ENCODE data around the gene DNAJC16.

DNAJC16 gene

DNA sequence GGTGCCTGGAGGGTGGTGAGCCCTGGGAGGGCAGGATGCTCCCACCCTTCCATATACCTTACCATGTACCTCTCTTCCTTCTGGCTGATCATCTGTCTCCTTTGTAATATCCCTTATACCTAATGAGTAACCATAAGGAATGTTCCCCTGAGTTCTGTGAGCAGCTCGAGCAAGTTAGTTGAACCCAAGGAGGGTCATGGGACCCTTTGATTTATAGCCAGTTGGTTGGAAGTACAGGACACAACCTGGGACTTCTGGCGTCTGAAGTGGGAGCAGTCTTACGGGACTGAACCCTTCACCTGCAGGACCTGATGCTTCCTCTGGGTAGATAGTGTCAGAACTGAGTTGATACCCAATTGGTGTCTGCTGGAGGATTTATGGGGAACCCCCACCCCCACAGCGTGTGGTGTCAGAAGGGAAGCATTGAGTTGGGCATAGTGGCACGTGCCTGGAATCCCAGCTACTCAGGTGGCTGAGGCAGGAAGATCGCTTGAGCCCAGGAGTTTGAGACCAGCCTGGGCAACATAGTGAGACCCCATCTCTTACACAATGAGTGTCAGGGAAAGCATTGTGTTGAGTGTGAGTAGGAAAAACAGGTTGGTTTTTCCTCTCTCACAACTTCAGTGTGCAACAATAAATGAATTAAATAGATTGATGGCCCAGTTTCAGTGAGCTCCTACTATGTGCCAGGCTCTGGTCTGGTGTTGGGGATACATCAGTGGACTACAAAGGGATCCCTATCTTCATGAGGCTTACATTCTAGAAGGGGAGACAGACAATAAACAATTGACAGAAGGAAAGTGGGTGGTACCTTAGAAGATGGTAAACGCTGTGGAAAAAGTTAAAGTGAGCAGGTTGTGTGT, 16.0 kb downstream of the DNAJC16 start:
- no peak for DNase-seq

GRCh38 chr1:15543251-15543588, 16.6 kb downstream of the DNAJC16 start:
- DNase-seq = no peak

DNA sequence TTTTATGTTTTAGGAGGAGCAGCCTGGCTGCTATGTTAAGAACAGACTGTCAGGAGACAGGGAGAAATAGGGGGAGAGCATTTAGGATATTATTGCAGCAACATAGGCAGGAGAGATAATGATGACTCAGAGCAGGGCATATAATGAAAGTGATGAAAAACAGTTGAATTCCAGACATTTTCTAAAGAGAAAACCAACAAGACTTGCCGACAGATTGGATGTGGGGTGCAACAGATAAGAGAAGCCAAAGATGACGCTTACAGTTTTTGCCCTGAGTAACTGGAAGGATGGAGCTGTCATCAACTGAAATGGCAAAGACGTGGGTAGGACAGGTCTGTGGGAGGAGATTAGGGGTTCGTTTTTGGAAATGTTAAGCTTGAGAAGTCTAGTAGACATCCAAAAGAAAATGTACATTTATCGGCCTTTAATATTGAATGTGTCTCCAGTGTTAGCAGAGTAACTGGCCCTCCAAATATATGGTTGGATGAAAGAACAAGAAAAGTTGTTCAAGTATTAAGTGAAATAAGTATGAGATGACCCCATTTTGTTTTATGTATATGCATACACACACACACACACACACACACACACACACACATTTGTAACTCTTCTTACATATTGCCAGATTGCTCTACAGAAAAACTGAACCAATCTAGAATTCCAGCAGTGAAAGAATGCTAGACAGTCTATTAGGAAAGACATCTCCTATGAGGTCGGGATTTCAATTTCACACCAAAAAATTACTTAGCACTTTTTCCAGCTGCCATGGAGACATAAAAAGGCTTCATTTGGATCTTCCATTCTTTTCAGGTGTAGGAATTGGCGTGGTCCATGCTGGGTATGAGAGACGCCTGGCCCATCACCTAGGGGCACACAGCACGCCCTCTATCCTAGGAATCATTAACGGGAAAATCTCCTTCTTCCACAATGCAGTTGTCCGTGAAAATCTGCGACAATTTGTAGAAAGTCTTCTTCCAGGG, 17.2 kb downstream of the DNAJC16 start:
- DNase-seq = no peak

- no peak for DNase-seq
Observed at GRCh38 chr1:15546641-15547040, 20.0 kb downstream of the DNAJC16 start.

DNA sequence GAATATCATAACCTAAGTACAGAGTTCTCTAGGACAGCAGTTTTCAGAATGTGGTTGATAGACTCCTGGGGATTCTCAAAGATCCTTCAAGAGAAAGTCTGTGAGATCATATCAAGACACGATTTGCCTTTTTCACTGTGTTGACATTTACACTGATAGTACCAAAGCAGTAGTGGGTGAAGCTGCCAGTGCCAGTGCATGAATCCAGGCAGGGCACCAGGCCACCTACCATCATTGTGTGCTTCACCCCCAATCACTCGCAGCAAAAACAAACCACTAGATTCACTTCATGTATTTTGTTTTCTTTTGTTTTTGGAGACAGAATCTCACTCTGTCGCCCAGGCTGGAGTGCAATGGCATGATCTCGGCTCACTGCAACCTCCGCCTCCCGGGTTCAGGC, 23.9 kb downstream of the DNAJC16 start:
- DNase-seq = no peak

DNA sequence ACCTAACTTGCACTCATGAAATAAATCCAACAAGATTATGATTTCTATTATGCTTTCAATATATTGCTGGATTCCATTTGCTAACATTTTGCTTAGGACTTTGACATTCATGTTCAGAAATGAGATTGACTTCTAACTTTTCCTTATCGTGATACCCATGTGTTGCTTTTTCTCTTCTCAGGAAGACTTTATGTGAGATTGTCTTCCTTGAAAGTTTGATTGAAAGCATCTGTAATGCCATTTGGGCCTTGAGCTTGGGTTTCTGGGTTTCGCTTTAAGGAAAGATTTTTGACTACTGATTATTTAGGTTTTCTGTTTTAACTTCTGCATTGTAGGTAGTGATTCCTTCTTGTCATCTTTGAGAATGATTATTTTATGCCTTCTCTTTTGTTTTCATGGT, 30.4 kb downstream of the DNAJC16 start:
- no peak for DNase-seq

- no peak for DNase-seq
Observed at GRCh38 chr1:15557594-15557993, 30.9 kb downstream of the DNAJC16 start.

DNA sequence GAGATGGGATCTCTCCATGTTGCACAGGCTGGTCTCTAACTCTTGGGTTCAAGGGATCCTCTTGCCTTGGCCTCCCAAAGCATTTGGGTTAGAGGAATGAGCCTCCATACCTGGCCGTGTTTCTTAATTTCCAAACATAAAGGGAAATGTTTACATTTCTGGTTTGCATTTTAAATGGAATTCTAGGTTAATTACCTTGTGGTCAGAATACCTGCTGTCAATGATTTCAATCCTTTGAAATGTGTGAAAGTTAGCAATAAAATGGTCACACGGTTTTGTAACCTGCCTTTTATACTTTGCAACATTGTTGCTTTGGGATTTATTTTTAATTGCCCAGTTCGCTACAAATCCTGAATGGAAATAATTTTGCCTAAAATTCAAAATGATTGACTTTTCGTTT, 31.9 kb downstream of the DNAJC16 start:
- DNase-seq = no peak

DNA sequence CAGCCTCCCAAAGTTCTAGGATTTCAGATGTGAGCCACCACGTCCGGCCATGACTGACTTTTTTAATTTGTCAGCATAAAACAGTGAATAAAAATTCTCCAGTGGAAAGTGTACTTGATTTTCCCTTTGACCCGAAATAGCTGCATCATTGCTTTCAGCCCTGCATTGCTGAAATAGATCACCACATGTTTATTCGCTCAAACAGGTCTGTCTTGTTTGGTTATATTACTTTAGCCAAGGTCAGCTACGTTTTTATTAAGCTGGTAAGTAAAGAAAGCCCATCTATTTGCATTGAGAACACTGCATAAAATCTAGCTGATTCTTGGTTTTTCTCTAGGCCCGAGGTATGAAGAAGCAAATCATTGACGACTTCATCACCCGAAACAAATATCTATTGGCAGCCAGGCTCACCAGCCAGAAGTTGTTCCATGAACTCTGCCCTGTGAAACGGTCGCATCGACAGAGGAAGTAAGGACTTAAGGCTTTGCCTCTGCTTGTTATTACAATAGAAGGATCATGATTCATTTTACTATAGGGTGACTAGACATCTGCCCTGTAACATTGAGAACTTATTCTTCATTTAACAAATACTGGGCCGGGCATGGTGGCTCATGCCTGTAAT, 32.7 kb downstream of the DNAJC16 start:
- DNase-seq = no peak

- no peak for DNase-seq
Observed at GRCh38 chr1:15568387-15569073, 41.9 kb downstream of the DNAJC16 start.

DNA sequence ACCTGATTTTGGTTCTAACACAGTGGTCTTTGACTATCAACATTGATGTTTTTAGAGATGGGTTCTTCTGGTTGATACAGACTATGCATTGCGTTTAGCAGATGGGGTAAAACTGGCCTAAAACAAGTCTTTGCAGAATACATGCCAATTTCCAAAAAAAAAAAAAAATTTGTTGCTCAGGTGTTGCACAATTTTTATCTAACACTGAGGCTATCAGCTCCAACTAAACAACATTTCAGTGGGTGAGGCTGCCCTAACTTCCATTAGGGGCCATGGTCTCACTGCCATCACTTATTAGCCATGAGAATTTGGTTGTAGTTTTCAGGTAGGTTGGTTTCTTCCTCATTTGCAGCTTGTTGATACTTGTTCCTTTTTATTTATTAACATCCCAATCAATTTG, 44.2 kb downstream of the DNAJC16 start:
- no peak for DNase-seq

DNA sequence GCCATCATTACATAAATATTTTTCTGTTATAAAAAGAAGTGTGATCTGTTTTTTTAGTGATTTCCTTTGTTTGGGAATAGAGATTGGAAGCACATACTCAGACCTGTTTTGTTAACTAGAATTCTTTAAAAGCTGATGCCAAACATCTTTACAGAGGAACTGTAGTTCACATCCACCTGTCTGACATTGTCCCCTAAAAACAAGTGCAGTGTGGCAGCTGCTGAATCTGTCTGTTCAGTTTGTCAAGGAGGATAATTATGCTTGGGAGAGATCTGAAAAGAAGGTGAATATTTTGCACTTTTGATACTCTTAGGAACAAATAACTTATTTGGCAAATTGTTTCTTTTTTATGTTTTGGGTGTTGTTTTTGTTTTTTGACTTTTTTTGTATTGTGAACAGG, 44.6 kb downstream of the DNAJC16 start:
- DNase-seq = no peak

DNA sequence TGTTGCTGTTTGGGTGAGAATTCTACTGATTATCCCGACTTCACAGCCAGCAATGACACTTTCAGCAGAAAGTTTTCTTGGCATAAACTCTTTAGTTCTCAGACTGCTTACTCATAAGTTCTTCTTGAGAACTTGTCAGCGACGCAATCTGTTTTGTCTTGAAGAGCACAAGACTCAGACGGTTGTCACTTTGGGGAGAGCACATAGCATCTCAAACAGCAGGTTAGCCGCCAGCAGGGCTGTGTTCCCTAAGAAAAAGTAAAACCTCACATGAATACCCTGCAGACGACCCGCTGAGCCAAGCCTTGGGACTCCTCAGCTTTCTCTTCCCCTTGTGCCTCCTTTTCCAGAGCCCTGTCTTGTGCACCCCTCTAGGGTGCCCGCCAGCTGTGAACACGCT, 46.8 kb downstream of the DNAJC16 start:
- no peak for DNase-seq

GRCh38 chr1:15574741-15575140, 48.1 kb downstream of the DNAJC16 start:
- DNase-seq = no peak

DNA sequence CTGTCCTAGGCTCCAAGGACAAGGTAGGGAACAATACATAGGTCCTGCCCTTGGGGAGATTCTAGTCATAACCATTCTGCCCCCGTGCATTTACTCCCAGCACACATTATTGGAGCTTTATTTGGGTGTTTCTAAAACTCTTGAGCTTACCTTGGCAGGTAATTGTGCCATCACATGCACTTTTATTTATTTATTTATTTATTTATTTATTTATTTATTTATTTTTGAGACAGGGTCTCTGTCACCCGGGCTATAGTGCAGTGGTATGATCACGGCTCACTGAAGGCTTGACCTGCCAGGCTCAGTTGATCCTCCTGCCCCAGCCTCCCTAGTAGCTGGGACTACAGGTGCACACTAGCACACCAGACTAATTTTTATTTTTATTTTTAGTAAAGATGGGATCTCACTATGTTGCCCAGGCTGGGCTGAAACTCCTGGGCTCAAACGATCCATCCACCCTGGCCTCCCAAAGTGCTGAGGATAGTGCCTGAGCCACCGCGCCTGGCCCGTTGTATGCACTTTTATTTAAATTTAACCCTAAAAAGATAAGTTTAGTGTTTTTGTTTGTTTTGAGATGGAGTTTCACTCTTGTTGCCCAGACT, 49.0 kb downstream of the DNAJC16 start:
- DNase-seq = no peak

DNA sequence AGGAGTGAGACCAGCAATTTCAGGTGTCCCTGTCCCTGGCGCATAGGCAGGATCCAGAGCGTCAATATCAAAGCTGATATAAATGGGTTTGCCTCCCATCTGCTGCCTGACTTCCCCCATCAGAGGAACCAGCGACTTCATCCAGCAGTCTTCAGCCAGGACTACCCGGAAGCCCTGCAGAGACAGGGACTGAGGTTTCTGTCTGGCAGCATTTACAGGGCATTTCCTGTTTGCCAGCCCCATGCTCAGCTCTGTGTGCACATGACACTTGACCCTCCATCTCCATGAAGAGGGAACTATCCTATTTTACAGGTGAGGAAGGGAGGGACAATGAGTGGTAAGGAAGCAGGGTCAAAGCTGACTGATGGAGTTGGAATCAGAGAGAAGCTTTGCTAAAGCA, 51.0 kb downstream of the DNAJC16 start:
- DNase-seq = no peak

- DNase-seq = no peak
Observed at GRCh38 chr1:15578921-15579682, 52.5 kb downstream of the DNAJC16 start.

GRCh38 chr1:15579683-15580047, 53.0 kb downstream of the DNAJC16 start:
- no peak for DNase-seq

DNA sequence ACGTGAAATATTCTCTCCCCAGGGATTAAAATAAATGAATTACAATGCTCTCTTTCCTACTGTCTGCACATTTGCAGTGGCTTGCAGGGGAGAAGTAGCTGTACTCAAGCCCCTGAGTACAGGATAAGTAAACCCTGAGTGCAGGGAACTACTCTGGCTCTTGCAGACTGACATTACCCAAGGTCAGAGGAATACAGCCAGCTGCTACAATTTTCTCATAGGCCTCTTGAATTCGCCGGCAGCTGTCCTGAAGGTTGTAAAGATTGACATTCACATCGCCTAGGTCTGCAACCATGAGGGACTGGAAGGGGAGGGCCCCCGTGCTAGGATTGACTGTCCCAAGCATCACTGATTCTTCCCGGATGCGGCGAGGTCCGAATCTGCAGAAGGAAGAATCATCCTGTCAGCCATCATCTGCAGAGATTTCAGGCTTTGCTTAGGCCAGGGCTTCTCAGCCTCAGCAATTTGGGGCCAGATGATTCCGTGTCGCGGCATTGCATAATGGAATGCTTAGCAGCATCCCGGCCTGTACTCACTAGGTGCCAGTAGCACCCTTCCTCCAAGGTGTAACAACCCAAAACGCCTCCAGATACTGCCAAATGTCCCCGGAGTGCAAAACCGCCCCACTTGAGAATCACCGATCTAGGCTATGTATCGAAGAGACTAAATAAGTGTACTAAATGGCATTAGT, 56.5 kb downstream of the DNAJC16 start:
- no peak for DNase-seq

- no peak for DNase-seq
Observed at GRCh38 chr1:15584489-15585363, 58.1 kb downstream of the DNAJC16 start, which contains the start of gene AGMAT. TSS of gene AGMAT (minus strand) at chr1:15585051. CDS start at chr1:15584967, 84 bp downstream.
